Brain microvascular endothelial cell (primary cell): ENCODE data around the gene LTBP1.

Experiments
- DNase-seq: peaks from one replicate; pipeline ENCODE4 v3.0.0-alpha.2; 2020
- H3K27ac ChIP-seq: fragments of 250-450 bp; sonication (Bioruptor Pico); 2 replicates; pipeline ENCODE4 v1.5.1; 2020; ENCODE audit warnings: mild to moderate bottlenecking, moderate library complexity
- H3K27me3 ChIP-seq: fragments of 250-450 bp; sonication (Bioruptor Pico); replicated peaks from 2 replicates; pipeline ENCODE4 v1.5.1; 2020; ENCODE audit warnings: mild to moderate bottlenecking
- H3K36me3 ChIP-seq: fragments of 250-450 bp; sonication (Bioruptor Pico); replicated peaks from 2 replicates; pipeline ENCODE4 v1.5.1; 2020; ENCODE audit warnings: mild to moderate bottlenecking
- H3K4me3 ChIP-seq: 2 replicates; pipeline ENCODE4 v1.5.1; 2011; ENCODE audit warnings: low read depth, mild to moderate bottlenecking, control low read depth, low read length, moderate library complexity
- in situ Hi-C: cut with HindIII; loops from 2 replicates; pipeline ENCODE4 v1.10.0; 2017; ENCODE audit warnings: low sequenced_read_pairs, low pct_ligation_motif_present
- TF ChIP-seq, protein P1 (sequence below): IDR thresholded peaks from 2 replicates; pipeline ENCODE4 v1.5.1; 2011; ENCODE audit warnings: low read depth, mild to moderate bottlenecking, moderate library complexity, low read length, control low read depth, inconsistent platforms; ENCODE audit errors: missing control alignments

LTBP1 gene

DNA sequence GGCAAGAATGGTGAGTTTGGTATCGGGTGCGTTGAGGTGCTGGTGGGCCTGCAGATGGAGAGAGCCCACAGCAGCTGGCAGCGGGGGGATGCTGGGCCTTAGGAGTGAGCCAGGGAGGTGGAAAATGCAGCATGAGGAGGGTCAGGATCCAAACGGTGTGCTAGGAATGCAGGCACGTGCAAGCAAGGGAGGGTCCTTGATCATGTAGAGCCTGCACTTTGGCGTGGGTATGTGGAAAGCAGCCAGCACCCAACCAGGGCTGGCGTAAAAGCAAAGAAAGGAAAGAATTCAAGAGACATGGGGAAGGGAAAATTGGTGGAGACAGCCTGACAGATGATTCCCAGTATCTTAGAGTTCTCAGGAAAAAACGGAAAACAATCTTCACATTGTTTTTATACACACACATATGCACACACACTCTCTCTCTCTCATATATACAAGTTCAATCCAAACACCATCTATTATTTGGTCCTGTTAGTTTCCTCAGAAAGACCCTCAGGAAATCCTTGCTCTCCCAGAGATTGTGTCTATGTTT lies 46.3 kb downstream of the LTBP1 start:
- H3K36me3 ChIP-seq = no peaks in the 10 kb centered on the region
- TF ChIP-seq, protein P1, sequence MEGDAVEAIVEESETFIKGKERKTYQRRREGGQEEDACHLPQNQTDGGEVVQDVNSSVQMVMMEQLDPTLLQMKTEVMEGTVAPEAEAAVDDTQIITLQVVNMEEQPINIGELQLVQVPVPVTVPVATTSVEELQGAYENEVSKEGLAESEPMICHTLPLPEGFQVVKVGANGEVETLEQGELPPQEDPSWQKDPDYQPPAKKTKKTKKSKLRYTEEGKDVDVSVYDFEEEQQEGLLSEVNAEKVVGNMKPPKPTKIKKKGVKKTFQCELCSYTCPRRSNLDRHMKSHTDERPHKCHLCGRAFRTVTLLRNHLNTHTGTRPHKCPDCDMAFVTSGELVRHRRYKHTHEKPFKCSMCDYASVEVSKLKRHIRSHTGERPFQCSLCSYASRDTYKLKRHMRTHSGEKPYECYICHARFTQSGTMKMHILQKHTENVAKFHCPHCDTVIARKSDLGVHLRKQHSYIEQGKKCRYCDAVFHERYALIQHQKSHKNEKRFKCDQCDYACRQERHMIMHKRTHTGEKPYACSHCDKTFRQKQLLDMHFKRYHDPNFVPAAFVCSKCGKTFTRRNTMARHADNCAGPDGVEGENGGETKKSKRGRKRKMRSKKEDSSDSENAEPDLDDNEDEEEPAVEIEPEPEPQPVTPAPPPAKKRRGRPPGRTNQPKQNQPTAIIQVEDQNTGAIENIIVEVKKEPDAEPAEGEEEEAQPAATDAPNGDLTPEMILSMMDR = no peak

DNA sequence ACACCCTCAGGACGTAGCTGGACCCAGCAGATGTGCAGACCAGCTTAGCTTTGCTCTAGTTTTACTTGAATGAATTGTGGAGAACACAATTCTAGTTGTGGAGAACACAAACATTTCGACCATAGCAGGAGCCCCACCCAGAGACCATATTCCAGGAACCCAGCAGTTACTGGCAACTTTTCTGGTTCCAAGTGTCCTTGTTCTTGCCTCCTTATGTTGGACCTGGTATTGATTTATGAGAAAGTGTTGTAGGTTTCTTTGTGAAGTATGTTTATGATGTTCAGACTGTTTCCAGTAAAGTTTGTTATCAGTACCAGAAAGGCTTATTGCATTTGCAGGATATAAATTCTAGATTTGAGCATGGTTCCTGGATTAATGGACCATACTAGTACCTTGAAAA lies 51.0 kb downstream of the LTBP1 start:
- Histone ChIP-seq H3K27ac (no peak overlapping the region), H3K36me3 (no peaks in the 10 kb centered on the region), H3K4me3 (no peak overlapping the region), H3K27me3 (no peaks in the 10 kb centered on the region)
- TF ChIP-seq, protein P1 = no peak
- in situ Hi-C loops = no loop called here
- DNase-seq = no peak

More for the DNA sequence above, 46.3 kb downstream of the LTBP1 start:
- no peak for DNase-seq
- no peak overlapping the region for H3K4me3 ChIP-seq
- H3K27me3 ChIP-seq = no peaks in the 10 kb centered on the region
- H3K27ac ChIP-seq = no peak overlapping the region
- in situ Hi-C loops = no loop called here

GRCh38 chr2:33000986-33001385 lies 54.2 kb downstream of the LTBP1 start:
- H3K27me3 ChIP-seq = no peaks in the 10 kb centered on the region
- in situ Hi-C loops = no loop called here
- H3K27ac ChIP-seq = no peak overlapping the region
- TF ChIP-seq, protein P1 = no peak
- H3K4me3 ChIP-seq = no peak overlapping the region
- H3K36me3 ChIP-seq = no peaks in the 10 kb centered on the region
- no peak for DNase-seq

GRCh38 chr2:33001823-33002222 lies 55.1 kb downstream of the LTBP1 start:
- no peaks in the 10 kb centered on the region for H3K36me3 ChIP-seq
- no peak for DNase-seq
- no peaks in the 10 kb centered on the region for H3K27me3 ChIP-seq
- TF ChIP-seq, protein P1 = no peak
- H3K27ac ChIP-seq = no peak overlapping the region
- in situ Hi-C loops = no loop called here
- H3K4me3 ChIP-seq = no peak overlapping the region

DNA sequence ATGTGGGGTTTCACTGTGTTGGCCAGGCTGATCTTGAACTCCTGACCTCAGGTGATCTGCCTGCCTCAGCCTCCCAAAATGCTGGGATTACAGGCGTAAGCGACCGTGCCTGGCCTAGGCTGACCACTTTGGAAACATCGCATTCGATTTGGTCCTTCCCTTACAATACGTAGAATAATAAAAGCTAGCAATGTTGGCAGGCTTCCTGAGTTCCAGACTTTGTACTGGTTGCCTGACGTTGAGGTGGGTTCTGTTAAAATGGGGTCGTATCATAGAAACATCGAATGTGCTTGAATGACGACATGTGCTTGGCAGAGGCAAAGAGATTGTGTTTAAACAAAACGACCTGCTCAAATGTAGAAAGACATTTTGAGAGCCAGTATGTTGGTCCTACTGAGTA lies 56.1 kb downstream of the LTBP1 start:
- no peaks in the 10 kb centered on the region for H3K27me3 ChIP-seq
- TF ChIP-seq, protein P1 = no peak
- no peak for DNase-seq
- H3K4me3 ChIP-seq = no peak overlapping the region
- H3K36me3 ChIP-seq = no peaks in the 10 kb centered on the region
- in situ Hi-C loops = no loop called here
- no peak overlapping the region for H3K27ac ChIP-seq

DNA sequence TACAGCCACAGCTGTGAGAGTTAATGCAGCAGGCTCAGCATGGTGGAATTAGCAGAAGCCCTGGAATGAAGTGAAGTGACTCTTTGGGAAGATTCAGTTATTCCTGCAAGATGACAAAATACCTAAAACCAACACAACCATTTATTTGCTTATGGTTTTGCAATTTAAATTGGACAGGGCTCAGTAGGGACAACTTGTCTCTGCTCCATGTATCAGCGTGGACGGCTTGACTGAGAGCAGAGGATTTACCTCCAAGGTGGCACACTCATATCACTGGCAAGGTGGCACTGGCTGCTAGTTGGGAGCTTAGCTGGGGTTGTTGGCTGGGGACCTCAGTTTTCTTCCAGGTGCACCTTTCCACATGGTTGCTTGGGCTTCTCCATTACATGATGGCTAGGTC lies 58.3 kb downstream of the LTBP1 start:
- no peaks in the 10 kb centered on the region for H3K27me3 ChIP-seq
- TF ChIP-seq, protein P1 = no peak
- no peak for DNase-seq
- H3K27ac ChIP-seq = no peak overlapping the region
- H3K36me3 ChIP-seq = no peaks in the 10 kb centered on the region
- in situ Hi-C loops = no loop called here
- H3K4me3 ChIP-seq = no peak overlapping the region
